ENCODE results near the gene KLF9. TPM values are rescaled to one million over a fixed set of nuclear protein-coding genes. Genes with fewer than 3 reads are reported as not detected.
"Not testable (repeated sequence)": the region's sequence is repeated elsewhere in the genome, so short reads cannot be mapped to it uniquely, and the experiment has no call there.

Gene KLF9
- total RNA-seq, 4 donors from 2014 or later = 13.7 to 71.0 (median 17.3) TPM

GRCh38 chr9:70402213-70402612 lies 12.2 kb downstream of the KLF9 start:
- H3K4me3 ChIP-seq = no peak overlapping the region
- no peaks in the 10 kb centered on the region for H3K9me3 ChIP-seq
- H3K4me1 ChIP-seq = peaks cover 33 to 99% (median 42%) of the 10 kb centered on the region in 3 donors
- peak overlapping the region in 2 of 4 donors; percentile 59 to 77 for H3K27ac ChIP-seq
- H3K27me3 ChIP-seq = no peaks in the 10 kb centered on the region
- no peak for TF ChIP-seq CTCF (IDR thresholded peaks at IDR 0.05)
- no peak for TF ChIP-seq POLR2A (IDR thresholded peaks at IDR 0.05)
- no peak for DNase-seq
- intact Hi-C loops (cut with DNase I) = no loop called here
- H3K36me3 ChIP-seq = no peaks in the 10 kb centered on the region
- WGBS, 2 donors = 60 to 63% methylated on average over 1 of the region's 1 CpG

GRCh38 chr9:70401241-70401640 lies 13.2 kb downstream of the KLF9 start:
- H3K36me3 ChIP-seq; DNase-seq; intact Hi-C loops (cut with DNase I); H3K27ac ChIP-seq; H3K9me3 ChIP-seq; H3K27me3 ChIP-seq; H3K4me3 ChIP-seq: not testable (repeated sequence)
- H3K4me1 ChIP-seq = peaks cover 31 to 94% (median 41%) of the 10 kb centered on the region in 3 donors
- WGBS, 2 donors = 91% methylated on average over 1 to 6 of the region's 6 CpGs

GRCh38 chr9:70400107-70400892 lies 14.2 kb downstream of the KLF9 start:
- intact Hi-C loops (cut with DNase I) = no loop called here
- H3K9me3 ChIP-seq = no peaks in the 10 kb centered on the region
- 69 to 84% methylated on average over 4 to 5 of the region's 5 CpGs for WGBS, 2 donors
- H3K36me3 ChIP-seq = no peaks in the 10 kb centered on the region
- no peaks in the 10 kb centered on the region for H3K27me3 ChIP-seq
- peaks cover 24 to 85% (median 34%) of the 10 kb centered on the region in 3 donors for H3K4me1 ChIP-seq
- TF ChIP-seq POLR2A (IDR thresholded peaks at IDR 0.05) (no peak), CTCF (IDR thresholded peaks at IDR 0.05) (no peak)
- H3K27ac ChIP-seq = peak overlapping the region in 2 of 4 donors; percentile 23 to 54
- no peak for DNase-seq
- H3K4me3 ChIP-seq = no peak overlapping the region

- Histone ChIP-seq H3K27ac (peak overlapping the region in 1 of 4 donors; percentile 54), H3K4me3 (no peak overlapping the region), H3K4me1 (peaks cover 24 to 84% (median 38%) of the 10 kb centered on the region in 3 donors), H3K9me3 (no peaks in the 10 kb centered on the region), H3K36me3 (no peaks in the 10 kb centered on the region), H3K27me3 (no peaks in the 10 kb centered on the region)
- intact Hi-C loops (cut with DNase I) = loop anchor here (10.0 kb wide), 1 partner anchor 54 kb away; no protein-coding TSS in a partner anchor
- no peak for TF ChIP-seq CTCF (IDR thresholded peaks at IDR 0.05)
- TF ChIP-seq POLR2A (IDR thresholded peaks at IDR 0.05) = no peak
- no peak for DNase-seq
Observed at GRCh38 chr9:70399141-70399540, 15.3 kb downstream of the KLF9 start.

- DNase-seq = no peak
- Histone ChIP-seq H3K27ac (peak overlapping the region in 3 of 4 donors; percentile 54 to 65 (median 56)), H3K4me1 (peaks cover 20 to 84% (median 39%) of the 10 kb centered on the region in 3 donors), H3K27me3 (no peaks in the 10 kb centered on the region), H3K4me3 (peak overlapping the region in 1 of 4 donors; percentile 3), H3K9me3 (no peaks in the 10 kb centered on the region), H3K36me3 (no peaks in the 10 kb centered on the region)
- intact Hi-C loops (cut with DNase I) = loop anchor here (10.0 kb wide), 1 partner anchor 53 kb away; no protein-coding TSS in a partner anchor
- TF ChIP-seq POLR2A (IDR thresholded peaks at IDR 0.05) (no peak), CTCF (IDR thresholded peaks at IDR 0.05) (no peak)
- 45 to 56% methylated on average over 4 of the region's 4 CpGs for WGBS, 2 donors
Observed at GRCh38 chr9:70398145-70398556, 16.3 kb downstream of the KLF9 start.

Measured in esophagus squamous epithelium (tissue), 5 donors.